ENCODE measurements around the gene MAGED1. TPM values are rescaled to one million over a fixed set of nuclear protein-coding genes. Genes with fewer than 3 reads are reported as not detected.

MAGED1 gene
- total and polyA plus RNA-seq, 2 of the 8 experiments (the other 6 are each of a cell fraction or from before 2014, with no cell fraction given) = 91.0 to 91.1 TPM

DNA sequence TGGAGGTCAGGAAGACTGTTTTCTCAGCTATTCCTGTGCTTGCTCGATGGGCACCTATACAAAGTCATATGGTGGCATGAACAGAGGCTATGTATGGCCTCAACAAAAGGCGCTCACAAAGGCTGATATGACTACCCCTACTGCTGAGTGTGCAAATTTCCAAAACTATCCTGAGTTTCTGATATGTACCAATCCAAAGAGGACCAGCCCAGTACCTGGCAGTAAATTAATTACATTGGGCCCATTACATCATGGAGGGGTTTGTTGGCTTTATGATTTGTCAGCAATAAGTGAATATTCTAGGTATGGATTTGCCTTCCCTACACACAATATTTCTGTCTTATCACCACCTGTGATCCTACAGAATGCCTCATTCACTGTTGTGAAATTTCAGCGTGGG is 12.3 kb downstream of the MAGED1 start:
- Histone ChIP-seq H3K23me2 (ENCODE audit: low read depth, low read length) (no peaks in the 10 kb centered on the region), H2AFZ (ENCODE audit: low read length) (no peak overlapping the region), H2BK12ac (ENCODE audit: low read depth, low read length) (no peak overlapping the region), H2AK5ac (ENCODE audit: low read depth, low read length) (no peak overlapping the region), H3K4me1 (replicated peaks in 1 of 4; ENCODE audit: control insufficient read depth in 3 of 4, insufficient read depth in 4 of 4, low read length in 3 of 4) (no peaks in the 10 kb centered on the region), H4K91ac (replicated peaks; ENCODE audit: insufficient read length, low read length) (no peak overlapping the region), H3K4me2 (ENCODE audit: insufficient read depth in 1 of 2, low read depth in 2 of 2, low read length in 2 of 2) (no peak overlapping the region), H2BK120ac (replicated peaks; ENCODE audit: low read depth, low read length) (no peak overlapping the region), H3K4me3 (ENCODE audit: extremely low read depth in 1 of 4, insufficient read depth in 2 of 4, low read depth in 3 of 4, low read length in 4 of 4) (no peak overlapping the region), H4K5ac (ENCODE audit: insufficient read length, low read depth, low read length) (no peak overlapping the region), H3K18ac (ENCODE audit: extremely low read depth, low read length) (no peak overlapping the region), H2BK15ac (ENCODE audit: low read length) (no peak overlapping the region), H4K8ac (ENCODE audit: extremely low read depth, insufficient read depth, low read length) (no peak overlapping the region), H3K14ac (ENCODE audit: insufficient read length) (no peak overlapping the region), H3K79me1 (ENCODE audit: low read depth, low read length) (no peaks in the 10 kb centered on the region), H3K56ac (replicated peaks; ENCODE audit: insufficient read length, low read depth, low read length) (no peak overlapping the region), H3K79me2 (ENCODE audit: control insufficient read depth in 1 of 2, insufficient read depth in 2 of 2, low read length in 2 of 2) (no peaks in the 10 kb centered on the region), H3K36me3 (ENCODE audit: control insufficient read depth in 2 of 4, insufficient read depth in 4 of 4, low read length in 3 of 4) (peaks cover 0 to 18% (median 11%) of the 10 kb centered on the region in 4 experiments; a peak in 5 of 8 replicates), H2BK5ac (ENCODE audit: low read depth, low read length) (no peak overlapping the region), H3K9ac (replicated peaks in 1 of 4; ENCODE audit: extremely low read depth in 1 of 4, low read depth in 3 of 4, low read length in 3 of 4) (no peak overlapping the region), H2BK20ac (ENCODE audit: low read length) (no peak overlapping the region), H3K4ac (replicated peaks; ENCODE audit: insufficient read length, low read depth, low read length) (no peak overlapping the region), H3K23ac (ENCODE audit: insufficient read length) (no peak overlapping the region), H4K20me1 (replicated peaks in 1 of 2; ENCODE audit: control insufficient read depth in 1 of 2, insufficient read depth in 2 of 2, low read length in 2 of 2) (no peaks in the 10 kb centered on the region), H3K9me3 (ENCODE audit: insufficient read depth in 2 of 2, low read depth in 1 of 2, low read length in 1 of 2) (no peaks in the 10 kb centered on the region), H3K27ac (ENCODE audit: low read depth, low read length) (no peak overlapping the region), H3K27me3 (replicated peaks in 1 of 4; ENCODE audit: control insufficient read depth in 3 of 4, extremely low read depth in 1 of 4, insufficient read depth in 3 of 4, low read length in 3 of 4) (no peaks in the 10 kb centered on the region)
- DNase-seq (ENCODE audit: low read depth in 1 of 2, low spot score in 2 of 2) (no peak), FAIRE-seq (no peak)
- ChIA-PET POLR2A (ENCODE audit: partially characterized antibody) (interaction anchor here (0.6 kb wide), 1 partner anchor 274 kb away, joined by 3 read pairs; no protein-coding TSS in a partner anchor), CTCF (ENCODE audit: partially characterized antibody) (no interaction called here)
- WGBS, 2 experiments (ENCODE audit: extremely low coverage in 1 of 2, insufficient coverage in 1 of 2, insufficient read length in 1 of 2, insufficient replicate concordance in 2 of 2, low coverage in 1 of 2, low lambda C conversion rate in 2 of 2, missing lambda C conversion rate in 1 of 2) = 92% methylated on average over 2 of the region's 3 CpGs; no CpG with 5 or more reads in 1 of the 2 experiments
- no peak for TF ChIP-seq POU5F1 (IDR thresholded peaks at IDR 0.05; ENCODE audit: low read depth, low read length)

All from H1 (cell line).